CD4-positive, alpha-beta T cell (primary cell): ENCODE data around the gene AQR. TPM values are rescaled to one million over a fixed set of nuclear protein-coding genes. Genes with fewer than 3 reads are reported as not detected.
A peak's percentile ranks its signal among the peaks of the same experiment; 100 is the strongest.

ENCODE experiments used
- ATAC-seq: fragments of 200-7000 bp; cut with Tn5 transposase; one replicate; pipeline ENCODE4 v1.10.0; 2022; ENCODE audit warnings: mild to moderate bottlenecking; ENCODE audit not compliant: poor library complexity
- CTCF ChIA-PET: fragments of 350-600 bp; sonication (Branson Sonifier 250); formaldehyde crosslinking; loops from one replicate; lab custom pipeline; 2021; ENCODE audit warnings: antibody characterized with exemption, inconsistent platforms; lab: Charles Lee
- POLR2A ChIA-PET: fragments of 350-600 bp; sonication (Branson Sonifier 250); formaldehyde crosslinking; loops from one replicate; lab custom pipeline; 2021; ENCODE audit warnings: antibody characterized with exemption, inconsistent platforms; lab: Charles Lee
- DNase-seq, 14 experiments: peaks; one replicate each; pipeline ENCODE4 v3.0.0-alpha.2; 2013 to 2020; ENCODE audit warnings: mixed read lengths in 2 of 14
- H3K27ac ChIP-seq, 2 donors: one replicate each; pipeline versions ENCODE4 v1.5.1 to v1.7.0; 2013; ENCODE audit warnings: low read length in 2 of 2, low read depth in 1 of 2, mild to moderate bottlenecking in 1 of 2
- H3K27me3 ChIP-seq, 2 experiments: 1 replicate in 1 of 2; 2 replicates in 1 of 2; pipeline versions ENCODE4 v1.6.1 to v1.7.0; 2013; ENCODE audit warnings: low read length in 2 of 2, control low read depth in 1 of 2, mild to moderate bottlenecking in 1 of 2, moderate library complexity in 1 of 2; ENCODE audit not compliant: insufficient read depth in 2 of 2, control insufficient read depth in 1 of 2
- H3K36me3 ChIP-seq: one replicate; pipeline ENCODE4 v1.6.1; 2013; ENCODE audit warnings: low read length, control low read depth; ENCODE audit not compliant: insufficient read depth
- H3K4me1 ChIP-seq: one replicate; pipeline ENCODE4 v1.6.1; 2013; ENCODE audit warnings: low read length, control low read depth; ENCODE audit not compliant: insufficient read depth
- H3K4me3 ChIP-seq: one replicate; pipeline ENCODE4 v1.5.1; 2013; ENCODE audit warnings: mild to moderate bottlenecking, low read length, moderate library complexity
- H3K9me3 ChIP-seq, 2 experiments: 1 replicate in 1 of 2; 2 replicates in 1 of 2; pipeline versions ENCODE4 v1.6.1 to v1.7.0; 2013; ENCODE audit warnings: low read length in 2 of 2, mild to moderate bottlenecking in 2 of 2, control low read depth in 1 of 2, moderate library complexity in 1 of 2; ENCODE audit not compliant: control insufficient read depth in 1 of 2, insufficient read depth in 1 of 2
- H3K27ac Mint-ChIP-seq: one replicate; pipeline ENCODE4 v1.8.0; 2020; ENCODE audit warnings: mixed read lengths
- H3K27me3 Mint-ChIP-seq: one replicate; pipeline ENCODE4 v1.8.0; 2021; ENCODE audit warnings: mixed read lengths
- H3K36me3 Mint-ChIP-seq: one replicate; pipeline ENCODE4 v1.8.0; 2021; ENCODE audit warnings: low read depth, mixed read lengths
- H3K4me1 Mint-ChIP-seq: one replicate; pipeline ENCODE4 v1.8.0; 2021; ENCODE audit warnings: low read depth, mixed read lengths
- H3K4me3 Mint-ChIP-seq: one replicate; pipeline ENCODE4 v1.8.0; 2020; ENCODE audit warnings: mild to moderate bottlenecking, mixed read lengths
- H3K9me3 Mint-ChIP-seq: one replicate; pipeline ENCODE4 v1.8.0; 2020; ENCODE audit warnings: mixed read lengths
- CTCF ChIP-seq: fragments of 200-600 bp; IDR thresholded peaks from one replicate; pipeline ENCODE4 v1.8.0; 2022; ENCODE audit warnings: antibody characterized with exemption, mild to moderate bottlenecking
- intact Hi-C, 2 experiments: fragments of 100-400 bp; cut with DNase I in 1 of 2; cut with micrococcal nuclease in 1 of 2; formaldehyde crosslinking; loops; one replicate each; pipeline versions ENCODE4 v1.15.1 to v1.9.0; 2023 to 2025; cut with DNase I, micrococcal nuclease
- total RNA-seq, 174 experiments: library from RNA in 2 of 174; stranded (reverse) in 2 of 174; gene quantifications; one replicate each; pipeline ENCODE4 v1.2.3 and lab custom pipeline; 2021 to 2026

Gene AQR
- total RNA-seq, 2 experiments from 2014 or later: 40.4 to 40.7 TPM

- ATAC-seq (no peak), DNase-seq (no peak)
- H3K4me3 Mint-ChIP-seq: peak overlapping the region; percentile 99
- H3K4me3 ChIP-seq: peak overlapping the region; percentile 89
- H3K4me1 ChIP-seq: peaks cover 23% of the 10 kb centered on the region
- H3K27me3 ChIP-seq: no peaks in the 10 kb centered on the region
- no peaks in the 10 kb centered on the region for H3K9me3 ChIP-seq
- peak overlapping the region; percentile 91 to 93 for H3K27ac ChIP-seq
- H3K36me3 ChIP-seq: peaks cover 16% of the 10 kb centered on the region
- ChIA-PET CTCF (interaction anchor here (5.8 kb wide), 1 partner anchor 18 kb away, joined by 60 read pairs; the partner anchor contains the start of gene AQR), POLR2A (interaction anchor here (0.7 to 4.7 kb wide), 17 partner anchors 10 to 948 kb away, joined by 3 to 166 read pairs (median 4); partner anchors contain the start of genes AQR, AVEN, EMC4 and EMC7)
- H3K9me3 Mint-ChIP-seq: no peaks in the 10 kb centered on the region
- TF ChIP-seq CTCF: no peak
- intact Hi-C loops: loop anchor here (1.0 to 5.0 kb wide), 6 partner anchors 18 to 950 kb away; partner anchors contain the start of genes AQR (in 2 of the 2), AVEN (in 1 of the 2), DPH6 (in 1 of the 2) and EMC7 (in 1 of the 2)
- peak overlapping the region; percentile 98 for H3K27ac Mint-ChIP-seq
- H3K27me3 Mint-ChIP-seq: no peaks in the 10 kb centered on the region
- H3K36me3 Mint-ChIP-seq: peaks cover 47% of the 10 kb centered on the region
- H3K4me1 Mint-ChIP-seq: peaks cover 55% of the 10 kb centered on the region
Measured at GRCh38 chr15:34987609-34988026, 18.1 kb upstream of the AQR start.

- DNase-seq (no peak), ATAC-seq (no peak)
- intact Hi-C loops: loop anchor here in 1 of 2 experiments (5.0 kb wide), 5 partner anchors 560 to 950 kb away; partner anchors contain the start of genes AVEN, DPH6, EMC7 and NOP10
- H3K4me3 Mint-ChIP-seq: peak overlapping the region; percentile 99
- Histone ChIP-seq H3K36me3 (peaks cover 23% of the 10 kb centered on the region), H3K27me3 (no peaks in the 10 kb centered on the region), H3K4me1 (peaks cover 23% of the 10 kb centered on the region), H3K4me3 (peak overlapping the region; percentile 89), H3K9me3 (no peaks in the 10 kb centered on the region), H3K27ac (no peak overlapping the region)
- peak overlapping the region; percentile 98 for H3K27ac Mint-ChIP-seq
- no peaks in the 10 kb centered on the region for H3K9me3 Mint-ChIP-seq
- no peak for TF ChIP-seq CTCF
- peaks cover 53% of the 10 kb centered on the region for H3K36me3 Mint-ChIP-seq
- peaks cover 55% of the 10 kb centered on the region for H3K4me1 Mint-ChIP-seq
- CTCF ChIA-PET: interaction anchor here (5.8 kb wide), 1 partner anchor 18 kb away, joined by 60 read pairs; the partner anchor contains the start of gene AQR
- POLR2A ChIA-PET: interaction anchor here (4.7 kb wide), 1 partner anchor 18 kb away, joined by 166 read pairs; the partner anchor contains the start of gene AQR
- no peaks in the 10 kb centered on the region for H3K27me3 Mint-ChIP-seq
Measured at GRCh38 chr15:34986771-34987480, 17.4 kb upstream of the AQR start.

- TF ChIP-seq CTCF: no peak
- POLR2A ChIA-PET: interaction anchor here (4.7 kb wide), 1 partner anchor 17 kb away, joined by 166 read pairs; the partner anchor contains the start of gene AQR
- H3K4me3 ChIP-seq: peak overlapping the region; percentile 89
- H3K9me3 Mint-ChIP-seq: no peaks in the 10 kb centered on the region
- CTCF ChIA-PET: interaction anchor here (5.8 kb wide), 1 partner anchor 17 kb away, joined by 60 read pairs; the partner anchor contains the start of gene AQR
- intact Hi-C loops: loop anchor here in 1 of 2 experiments (5.0 kb wide), 5 partner anchors 561 to 949 kb away; partner anchors contain the start of genes AVEN, DPH6, EMC7 and NOP10
- peaks cover 23% of the 10 kb centered on the region for H3K4me1 ChIP-seq
- H3K4me3 Mint-ChIP-seq: peak overlapping the region; percentile 99
- DNase-seq: no peak
- peaks cover 59% of the 10 kb centered on the region for H3K36me3 Mint-ChIP-seq
- H3K27me3 Mint-ChIP-seq: no peaks in the 10 kb centered on the region
- peak overlapping the region; percentile 98 for H3K27ac Mint-ChIP-seq
- H3K9me3 ChIP-seq: no peaks in the 10 kb centered on the region
- peaks cover 55% of the 10 kb centered on the region for H3K4me1 Mint-ChIP-seq
- ATAC-seq: no peak
- H3K27me3 ChIP-seq: no peaks in the 10 kb centered on the region
- peaks cover 28% of the 10 kb centered on the region for H3K36me3 ChIP-seq
- H3K27ac ChIP-seq: no peak overlapping the region
Measured at GRCh38 chr15:34986326-34986725, 16.8 kb upstream of the AQR start.
